ENCODE data around the gene BPGM.

Gene BPGM

DNA sequence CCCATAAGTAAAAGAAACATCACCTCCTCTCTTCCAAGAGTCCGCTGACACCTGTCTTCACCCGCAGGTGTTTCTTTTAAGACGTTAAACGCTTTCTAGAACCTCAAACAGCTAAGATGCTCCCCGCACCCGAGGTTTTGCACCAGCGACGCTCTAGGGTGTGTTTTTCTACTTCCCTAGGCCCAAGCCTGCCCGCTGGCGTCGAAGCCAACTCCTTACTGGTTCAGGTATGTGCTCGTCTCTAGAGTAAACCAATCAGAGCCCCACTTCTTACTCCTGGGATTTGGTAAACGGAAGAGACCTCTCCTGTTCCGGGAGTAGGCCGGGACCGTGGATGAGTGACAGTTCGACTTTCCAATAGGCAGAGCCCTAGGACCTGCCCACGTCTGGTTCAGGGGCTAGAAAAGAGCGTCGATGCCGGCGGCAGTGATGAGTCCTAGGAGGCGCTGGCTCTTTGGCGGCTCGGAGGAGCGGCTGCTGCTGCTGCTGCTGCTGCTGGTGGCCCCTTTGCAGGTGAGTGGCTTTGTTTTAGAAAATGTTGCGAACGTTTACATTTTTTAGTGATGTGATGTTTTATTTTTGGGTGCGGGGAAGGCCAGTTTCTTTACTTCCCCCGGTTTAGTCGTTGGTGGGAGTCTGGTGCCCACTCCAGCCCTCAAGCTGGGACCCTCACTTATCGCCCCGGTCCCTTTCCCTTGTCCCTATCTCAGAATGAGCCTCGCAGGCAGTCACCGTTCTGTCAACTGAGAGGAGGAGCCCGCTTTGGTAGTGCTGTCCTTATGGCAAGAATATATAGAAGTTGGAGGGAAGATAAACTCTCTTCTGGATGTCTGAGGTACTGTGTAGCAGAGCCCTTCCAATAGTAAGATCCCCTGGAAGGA lies at the start of gene BPGM:
TSS of gene BPGM (plus strand) at position 429 of the 881 bp plus-strand sequence. CDS start 14,655 bp downstream, outside the sequence.
- DNase-seq (ENCODE audit: low read depth, low spot score): peak; percentile 100

DNA sequence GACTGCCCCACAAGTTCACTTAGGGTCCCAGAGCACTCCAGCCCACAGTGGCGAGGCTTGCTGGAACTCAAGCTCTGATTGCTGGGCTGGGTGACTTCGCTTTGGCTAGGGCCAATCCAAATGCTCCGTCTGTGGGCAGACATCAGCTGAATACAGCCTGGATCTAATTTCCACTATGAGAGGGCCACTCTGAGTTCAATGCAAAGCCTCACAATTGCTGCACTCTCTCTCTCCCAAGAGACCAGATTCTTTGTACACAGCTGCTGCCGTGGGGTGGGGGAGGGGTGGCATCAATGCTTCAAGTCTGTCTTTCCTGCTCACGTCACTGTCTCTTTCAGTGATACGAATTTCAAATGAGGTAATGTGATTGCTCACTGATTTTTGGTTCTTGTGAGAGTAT lies 47.3 kb upstream of the BPGM start:
- peak; percentile 19 for DNase-seq (ENCODE audit: low read depth, low spot score)

- DNase-seq (ENCODE audit: low read depth, low spot score): peak; percentile 7
These were observed 45.2 kb upstream of the BPGM start for GRCh38 chr7:134601459-134601858.

DNA sequence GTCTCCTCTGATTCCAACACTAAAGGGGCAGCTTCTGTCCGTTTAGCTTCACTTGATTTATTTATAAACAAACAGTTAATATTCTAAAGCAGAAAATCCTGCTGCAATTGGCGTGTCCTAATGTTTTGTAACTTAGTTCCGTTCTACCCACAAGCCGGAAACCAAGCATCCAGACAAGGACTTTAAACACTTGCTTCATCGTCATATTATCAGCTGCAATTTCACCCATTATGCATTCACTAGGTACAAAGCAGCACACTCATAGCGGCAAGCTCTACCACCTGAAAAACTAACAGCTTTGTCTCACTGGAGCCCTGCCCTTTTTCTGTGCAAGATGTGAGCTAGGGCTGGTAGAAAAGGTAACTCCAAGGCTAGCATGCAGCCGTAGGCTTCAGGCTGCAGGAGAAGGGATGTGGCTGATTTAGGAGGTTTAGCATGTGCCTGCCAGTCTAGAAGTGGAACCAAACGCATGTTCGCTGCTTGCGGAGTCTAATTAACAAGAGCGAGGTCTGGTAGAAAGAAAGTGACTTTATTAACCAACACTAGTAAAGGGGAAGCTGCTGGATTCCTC lies 43.7 kb upstream of the BPGM start:
- DNase-seq (ENCODE audit: low read depth, low spot score): peak; percentile 4

DNA sequence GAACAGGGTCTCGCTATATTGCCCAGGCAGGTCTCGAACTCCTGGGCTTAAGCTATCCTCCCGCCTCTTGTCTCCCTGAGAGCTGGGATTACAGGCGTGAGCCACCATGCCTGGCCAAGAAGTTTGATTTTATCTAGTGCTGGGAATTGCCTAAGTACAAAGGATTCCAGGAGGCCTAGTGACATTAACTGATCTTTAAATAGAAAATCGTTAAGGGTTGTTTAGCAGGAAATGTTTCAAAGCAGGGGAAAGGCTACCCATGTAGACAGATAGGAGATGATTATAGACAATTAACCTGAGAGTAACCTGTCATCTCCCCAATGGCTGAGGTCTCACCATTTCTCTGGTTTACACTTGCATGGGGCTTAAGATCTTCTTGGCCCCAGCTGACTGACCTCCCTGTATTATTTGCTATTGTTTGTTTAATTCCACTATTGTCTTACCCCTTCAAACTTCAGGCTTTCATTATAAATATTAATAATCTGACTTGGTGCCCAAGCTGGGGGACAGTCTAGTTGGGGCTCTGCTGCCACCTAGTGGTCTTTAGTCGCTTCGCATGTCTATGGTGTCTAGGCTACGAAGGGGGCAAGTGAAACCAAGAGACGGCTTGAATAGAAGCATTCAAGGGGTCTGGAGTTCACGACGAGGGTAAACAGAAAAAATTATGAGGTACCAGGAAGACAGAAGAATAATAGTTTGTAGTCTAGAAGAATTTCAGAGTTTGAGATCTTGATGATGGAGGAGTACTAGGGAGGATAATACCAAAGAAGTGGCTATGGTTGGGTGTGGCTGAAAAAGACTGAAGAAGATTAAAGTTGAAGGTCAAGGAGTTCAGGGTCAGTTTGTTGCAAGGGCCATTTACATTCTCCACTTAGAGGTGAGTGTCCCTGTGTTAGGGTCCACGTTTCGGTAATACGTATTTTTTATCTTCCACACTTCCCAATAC lies 40.4 kb upstream of the BPGM start:
- DNase-seq (ENCODE audit: low read depth, low spot score): peak; percentile 49

DNA sequence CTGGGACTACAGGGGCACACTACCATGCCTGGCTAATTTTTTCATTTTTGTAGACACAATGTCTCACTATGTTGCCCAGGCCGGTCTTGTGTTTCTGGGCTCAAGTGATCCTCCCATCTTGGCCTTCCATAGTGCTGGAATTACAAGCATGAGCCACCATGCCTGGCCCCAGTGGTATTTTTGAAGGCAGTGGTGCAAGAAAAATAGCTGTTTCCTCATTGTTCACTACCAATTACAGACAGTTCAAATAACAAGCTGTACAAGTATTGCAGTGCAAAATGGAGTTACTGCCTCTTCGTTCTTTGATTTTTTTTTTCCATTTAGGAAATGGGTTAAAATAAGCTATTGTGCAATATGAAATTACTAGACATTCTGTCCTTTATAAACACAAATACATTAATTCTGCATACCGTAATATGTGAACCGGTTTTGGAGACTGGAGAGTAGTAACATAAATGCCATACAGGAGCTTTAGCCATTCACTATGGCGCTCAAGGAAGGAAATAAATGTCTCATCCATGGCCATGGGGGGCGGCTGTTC lies 35.0 kb upstream of the BPGM start:
- DNase-seq (ENCODE audit: low read depth, low spot score): no peak

GRCh38 chr7:134612197-134612596 lies 34.5 kb upstream of the BPGM start:
- no peak for DNase-seq (ENCODE audit: low read depth, low spot score)

GRCh38 chr7:134613623-134614347 lies 32.9 kb upstream of the BPGM start:
- DNase-seq (ENCODE audit: low read depth, low spot score): no peak

- DNase-seq (ENCODE audit: low read depth, low spot score): no peak
These were observed 30.0 kb upstream of the BPGM start for GRCh38 chr7:134616611-134617010.

- no peak for DNase-seq (ENCODE audit: low read depth, low spot score)
These were observed 27.7 kb upstream of the BPGM start for GRCh38 chr7:134618756-134619530.

- DNase-seq (ENCODE audit: low read depth, low spot score): no peak
These were observed 26.9 kb upstream of the BPGM start for GRCh38 chr7:134619627-134620331.

- no peak for DNase-seq (ENCODE audit: low read depth, low spot score)
These were observed 24.2 kb upstream of the BPGM start for GRCh38 chr7:134622303-134622995.

- DNase-seq (ENCODE audit: low read depth, low spot score): no peak
These were observed 23.5 kb upstream of the BPGM start for GRCh38 chr7:134623193-134623592.

DNA sequence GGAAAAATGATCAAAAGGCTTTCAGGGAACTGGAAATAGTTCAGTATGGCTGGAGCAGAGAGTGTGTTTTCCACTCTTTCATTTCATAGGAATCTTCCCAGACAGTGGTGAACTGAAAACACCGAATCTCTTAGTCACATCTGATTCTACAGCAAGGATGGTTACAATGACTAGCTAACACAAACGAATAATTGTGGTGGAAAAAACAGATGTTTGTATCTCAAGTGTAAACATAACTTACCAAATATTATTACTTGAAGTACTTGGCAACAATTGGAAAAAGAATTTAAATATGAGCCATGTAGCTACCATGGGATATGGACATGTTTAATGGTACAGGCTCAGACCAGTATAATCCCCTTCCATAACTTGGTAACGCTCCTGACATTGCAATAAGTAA lies 21.1 kb upstream of the BPGM start:
- no peak for DNase-seq (ENCODE audit: low read depth, low spot score)

- no peak for DNase-seq (ENCODE audit: low read depth, low spot score)
These were observed 19.4 kb upstream of the BPGM start for GRCh38 chr7:134627109-134627774.

DNA sequence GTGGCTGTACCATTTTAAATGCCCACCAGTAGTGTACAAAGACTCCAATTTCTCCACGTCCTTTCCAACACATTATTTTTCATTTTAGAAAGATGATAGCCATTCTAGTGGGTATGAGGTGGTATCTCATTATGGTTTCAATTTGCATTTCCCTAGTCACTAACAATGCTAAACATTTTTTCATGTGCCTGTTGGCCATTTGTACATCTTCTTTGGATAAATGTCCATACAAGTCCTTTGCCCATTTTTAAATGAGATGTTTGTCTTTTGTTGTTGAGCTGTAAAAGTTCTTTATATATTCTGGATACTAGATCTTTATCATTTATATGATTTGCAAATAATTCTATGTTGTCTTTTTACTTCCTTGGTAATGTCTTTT lies 18.9 kb upstream of the BPGM start:
- DNase-seq (ENCODE audit: low read depth, low spot score): no peak

- no peak for DNase-seq (ENCODE audit: low read depth, low spot score)
These were observed 17.2 kb upstream of the BPGM start for GRCh38 chr7:134629445-134629844.

DNA sequence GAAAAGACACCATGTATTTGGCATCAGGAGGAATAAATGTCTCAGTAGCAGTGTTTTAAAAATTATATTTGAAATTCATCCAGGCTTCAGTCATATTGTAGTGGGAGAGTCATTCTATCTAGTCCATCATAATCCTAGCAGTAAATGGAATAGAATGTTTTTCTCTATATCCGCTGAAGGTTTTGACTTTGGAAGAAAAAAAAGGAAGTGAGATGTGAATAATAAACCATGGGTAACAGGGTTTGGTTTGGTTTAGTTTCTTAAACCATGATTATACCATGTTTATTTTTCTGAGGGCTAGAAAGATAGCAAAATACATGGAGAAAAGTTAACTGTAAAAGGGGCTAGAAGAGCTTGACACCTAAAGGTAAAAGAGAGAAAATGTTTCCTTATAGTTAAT lies 16.4 kb upstream of the BPGM start:
- no peak for DNase-seq (ENCODE audit: low read depth, low spot score)

DNA sequence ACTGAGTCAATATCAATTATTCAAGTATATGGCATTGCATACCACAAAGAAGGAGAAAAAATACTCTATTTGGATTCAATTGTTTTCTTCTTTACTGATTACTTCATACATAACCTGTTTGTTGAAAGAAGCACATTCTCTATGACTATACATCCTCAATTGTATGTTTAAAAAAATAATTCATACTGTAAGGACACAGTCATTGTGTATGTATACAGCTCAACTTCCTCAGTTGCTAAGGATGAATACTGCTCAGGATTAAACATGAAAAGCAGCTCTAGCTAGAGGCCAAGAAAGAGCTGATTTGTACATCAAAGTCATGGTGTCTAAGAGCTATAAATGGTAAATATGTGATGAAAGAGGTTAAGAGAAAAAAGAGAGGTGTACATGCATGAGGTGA lies 15.8 kb upstream of the BPGM start:
- no peak for DNase-seq (ENCODE audit: low read depth, low spot score)

Measured in ELF-1 (cell line).